ENCODE results near the gene RNASE8.

The RNASE8 gene

DNA sequence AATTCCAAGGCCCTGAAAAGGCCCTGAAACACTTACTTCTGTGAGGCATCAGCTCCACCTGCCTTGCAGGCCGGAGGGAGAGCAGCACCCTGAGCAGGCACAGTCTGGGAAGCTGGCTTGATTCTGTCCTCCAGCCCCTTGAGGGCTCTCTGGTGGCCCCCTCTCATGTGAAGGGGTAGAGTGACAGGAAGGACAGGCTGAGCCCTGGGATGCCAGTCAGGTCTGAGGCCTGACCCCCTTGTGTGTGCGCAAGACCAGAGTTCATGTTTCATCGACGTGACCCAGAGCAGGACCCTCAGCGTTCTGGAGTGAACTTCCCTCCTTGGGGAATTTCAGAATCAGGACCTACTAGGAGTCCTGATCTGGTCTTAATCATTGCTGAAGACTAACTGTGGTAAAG is 1.3 kb downstream of the RNASE8 start:
- H3K4me1 ChIP-seq (ENCODE audit: low read length) = no peaks in the 10 kb centered on the region
- H3K36me3 ChIP-seq (replicated peaks; ENCODE audit: low read depth, low read length) = no peaks in the 10 kb centered on the region
- TF ChIP-seq EZH2phosphoT487 (IDR thresholded peaks at IDR 0.05; ENCODE audit: low read depth) = no peak
- TF ChIP-seq, protein P1, sequence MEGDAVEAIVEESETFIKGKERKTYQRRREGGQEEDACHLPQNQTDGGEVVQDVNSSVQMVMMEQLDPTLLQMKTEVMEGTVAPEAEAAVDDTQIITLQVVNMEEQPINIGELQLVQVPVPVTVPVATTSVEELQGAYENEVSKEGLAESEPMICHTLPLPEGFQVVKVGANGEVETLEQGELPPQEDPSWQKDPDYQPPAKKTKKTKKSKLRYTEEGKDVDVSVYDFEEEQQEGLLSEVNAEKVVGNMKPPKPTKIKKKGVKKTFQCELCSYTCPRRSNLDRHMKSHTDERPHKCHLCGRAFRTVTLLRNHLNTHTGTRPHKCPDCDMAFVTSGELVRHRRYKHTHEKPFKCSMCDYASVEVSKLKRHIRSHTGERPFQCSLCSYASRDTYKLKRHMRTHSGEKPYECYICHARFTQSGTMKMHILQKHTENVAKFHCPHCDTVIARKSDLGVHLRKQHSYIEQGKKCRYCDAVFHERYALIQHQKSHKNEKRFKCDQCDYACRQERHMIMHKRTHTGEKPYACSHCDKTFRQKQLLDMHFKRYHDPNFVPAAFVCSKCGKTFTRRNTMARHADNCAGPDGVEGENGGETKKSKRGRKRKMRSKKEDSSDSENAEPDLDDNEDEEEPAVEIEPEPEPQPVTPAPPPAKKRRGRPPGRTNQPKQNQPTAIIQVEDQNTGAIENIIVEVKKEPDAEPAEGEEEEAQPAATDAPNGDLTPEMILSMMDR (IDR thresholded peaks at IDR 0.05; ENCODE audit: low read depth, low read length) = no peak
- peaks cover 40% of the 10 kb centered on the region for H3K27me3 ChIP-seq (ENCODE audit: low read depth, low read length)
- no peak overlapping the region for H3K27ac ChIP-seq (ENCODE audit: low read length)
- H3K9me3 ChIP-seq (ENCODE audit: insufficient read depth, low read length) = no peaks in the 10 kb centered on the region
- H3K4me3 ChIP-seq (ENCODE audit: low read length) = no peak overlapping the region
- H4K20me1 ChIP-seq (ENCODE audit: insufficient read depth, low read length) = no peaks in the 10 kb centered on the region
- H3K4me2 ChIP-seq (ENCODE audit: low read length) = no peak overlapping the region
- no peak overlapping the region for H3K9ac ChIP-seq (ENCODE audit: low read length)
- H2AFZ ChIP-seq (ENCODE audit: low read depth, low read length) = no peak overlapping the region
- H3K79me2 ChIP-seq (ENCODE audit: low read length) = no peaks in the 10 kb centered on the region

DNA sequence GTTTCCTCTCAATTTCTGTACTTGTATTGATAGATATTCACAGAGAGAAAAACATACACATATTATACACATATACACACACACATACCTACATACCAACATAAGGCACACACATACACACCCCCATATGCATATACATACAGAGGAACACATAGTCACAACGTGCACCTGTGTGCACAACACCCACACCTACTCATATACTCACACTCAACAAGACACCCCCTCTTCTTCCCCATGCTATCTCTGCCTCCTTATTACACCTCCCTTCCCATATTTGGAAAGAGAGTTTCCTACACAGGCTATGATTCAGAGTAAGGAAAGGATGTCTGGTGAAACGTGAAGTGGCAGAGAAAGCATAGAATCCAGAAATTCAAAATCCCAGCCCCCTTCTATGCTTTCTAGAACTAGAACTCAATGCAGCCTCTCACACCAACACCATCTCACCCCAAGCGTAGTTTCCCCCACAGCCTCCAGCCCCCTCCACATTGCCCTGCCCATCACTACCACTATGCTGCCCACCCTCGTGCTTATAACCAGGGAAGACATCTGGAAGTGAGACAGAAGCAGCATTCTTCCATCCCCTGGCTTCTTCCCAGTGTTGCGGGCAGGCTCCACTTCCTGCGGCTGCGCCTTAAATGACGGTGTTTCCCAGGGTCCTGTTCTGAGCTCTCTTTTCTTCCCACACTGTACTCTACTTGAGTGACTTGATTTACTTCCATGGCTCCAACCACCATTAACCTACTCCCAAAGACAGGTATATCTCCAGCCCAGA is 2.4 kb downstream of the RNASE8 start:
- Histone ChIP-seq H2AFZ (ENCODE audit: low read depth, low read length) (no peak overlapping the region), H3K4me3 (ENCODE audit: low read length) (no peak overlapping the region), H3K27me3 (ENCODE audit: low read depth, low read length) (peaks cover 48% of the 10 kb centered on the region), H3K4me2 (ENCODE audit: low read length) (no peak overlapping the region), H4K20me1 (ENCODE audit: insufficient read depth, low read length) (no peaks in the 10 kb centered on the region), H3K36me3 (replicated peaks; ENCODE audit: low read depth, low read length) (no peaks in the 10 kb centered on the region), H3K9ac (ENCODE audit: low read length) (no peak overlapping the region), H3K79me2 (ENCODE audit: low read length) (no peaks in the 10 kb centered on the region), H3K9me3 (ENCODE audit: insufficient read depth, low read length) (no peaks in the 10 kb centered on the region), H3K27ac (ENCODE audit: low read length) (no peak overlapping the region), H3K4me1 (ENCODE audit: low read length) (no peaks in the 10 kb centered on the region)
- no peak for TF ChIP-seq EZH2phosphoT487 (IDR thresholded peaks at IDR 0.05; ENCODE audit: low read depth)
- TF ChIP-seq, protein P1 (IDR thresholded peaks at IDR 0.05; ENCODE audit: low read depth, low read length) = no peak

DNA sequence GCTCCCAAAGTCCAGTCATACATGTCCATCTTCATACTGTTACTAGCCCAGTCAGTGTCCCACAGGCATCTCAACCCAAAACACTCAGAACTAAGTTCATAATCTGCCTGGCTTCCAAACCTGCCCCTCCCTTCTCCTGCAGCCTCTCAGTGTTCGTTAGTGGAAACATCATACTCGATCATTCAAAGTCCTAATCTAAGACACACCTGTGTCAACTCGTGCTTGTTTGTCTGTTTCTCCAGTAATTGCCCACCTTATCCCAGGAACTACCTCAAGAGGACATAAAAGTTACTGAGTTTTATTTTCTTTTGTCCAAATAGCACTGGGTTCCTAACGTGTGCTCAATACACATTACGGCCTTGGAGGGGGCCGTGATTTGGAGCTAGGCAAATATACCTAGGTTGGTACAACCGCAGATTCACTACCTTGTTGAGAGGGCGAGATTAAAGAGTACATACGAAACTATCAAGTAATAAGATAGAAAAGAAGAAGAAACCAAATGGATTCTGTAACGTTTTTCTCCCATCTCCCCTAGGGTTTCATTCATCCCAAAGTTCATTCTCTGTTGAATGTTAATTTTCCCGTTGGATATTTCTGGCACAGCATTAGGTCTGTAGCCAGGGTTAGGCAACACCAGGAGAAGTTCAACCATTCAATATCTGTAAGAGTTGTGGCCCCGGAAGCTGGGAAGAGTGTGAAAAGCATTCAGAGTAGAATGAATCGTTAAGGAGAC is 3.2 kb downstream of the RNASE8 start:
- no peak for TF ChIP-seq EZH2phosphoT487 (IDR thresholded peaks at IDR 0.05; ENCODE audit: low read depth)
- TF ChIP-seq, protein P1 (IDR thresholded peaks at IDR 0.05; ENCODE audit: low read depth, low read length) = no peak
- no peaks in the 10 kb centered on the region for H3K79me2 ChIP-seq (ENCODE audit: low read length)
- H3K9me3 ChIP-seq (ENCODE audit: insufficient read depth, low read length) = no peaks in the 10 kb centered on the region
- no peak overlapping the region for H3K4me3 ChIP-seq (ENCODE audit: low read length)
- no peak overlapping the region for H3K4me2 ChIP-seq (ENCODE audit: low read length)
- peaks cover 55% of the 10 kb centered on the region for H3K27me3 ChIP-seq (ENCODE audit: low read depth, low read length)
- no peaks in the 10 kb centered on the region for H3K4me1 ChIP-seq (ENCODE audit: low read length)
- no peak overlapping the region for H3K27ac ChIP-seq (ENCODE audit: low read length)
- no peak overlapping the region for H3K9ac ChIP-seq (ENCODE audit: low read length)
- no peaks in the 10 kb centered on the region for H3K36me3 ChIP-seq (replicated peaks; ENCODE audit: low read depth, low read length)
- no peaks in the 10 kb centered on the region for H4K20me1 ChIP-seq (ENCODE audit: insufficient read depth, low read length)
- no peak overlapping the region for H2AFZ ChIP-seq (ENCODE audit: low read depth, low read length)

DNA sequence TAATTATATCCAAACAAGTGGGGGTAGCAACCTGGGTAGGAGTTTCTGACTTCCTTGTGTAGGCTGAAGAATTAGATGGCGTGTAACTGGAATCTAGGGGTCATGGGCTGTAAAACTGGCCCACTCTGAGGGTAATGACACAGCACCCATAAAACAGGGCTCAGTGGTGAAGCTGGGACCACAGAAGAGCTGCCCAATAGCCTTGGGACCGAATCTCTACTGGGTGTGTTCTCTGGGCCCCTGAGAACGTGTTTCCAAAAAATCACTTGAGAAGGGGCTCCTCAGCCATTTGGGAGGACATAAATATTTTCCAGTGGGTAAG is 3.7 kb downstream of the RNASE8 start:
- Histone ChIP-seq H3K9me3 (ENCODE audit: insufficient read depth, low read length) (no peaks in the 10 kb centered on the region), H3K36me3 (replicated peaks; ENCODE audit: low read depth, low read length) (no peaks in the 10 kb centered on the region), H4K20me1 (ENCODE audit: insufficient read depth, low read length) (no peaks in the 10 kb centered on the region), H3K79me2 (ENCODE audit: low read length) (no peaks in the 10 kb centered on the region), H3K4me2 (ENCODE audit: low read length) (no peak overlapping the region), H3K4me1 (ENCODE audit: low read length) (no peaks in the 10 kb centered on the region), H2AFZ (ENCODE audit: low read depth, low read length) (no peak overlapping the region), H3K4me3 (ENCODE audit: low read length) (no peak overlapping the region), H3K27me3 (ENCODE audit: low read depth, low read length) (peaks cover 58% of the 10 kb centered on the region), H3K9ac (ENCODE audit: low read length) (no peak overlapping the region), H3K27ac (ENCODE audit: low read length) (no peak overlapping the region)
- no peak for TF ChIP-seq EZH2phosphoT487 (IDR thresholded peaks at IDR 0.05; ENCODE audit: low read depth)
- TF ChIP-seq, protein P1 (IDR thresholded peaks at IDR 0.05; ENCODE audit: low read depth, low read length) = no peak

Data from OCI-LY3 (cell line).